Calu3 (cell line): ENCODE data around the gene PLXNA1. TPM values are rescaled to one million over a fixed set of nuclear protein-coding genes. Genes with fewer than 3 reads are reported as not detected.

ENCODE experiments used
- BruUV-seq: library from RNA; stranded (reverse); fragments of 400-500 nt; replicated peaks from 2 replicates; lab custom pipeline; 2021; lab: Mats Ljungman, UMichigan
- CTCF ChIA-PET: fragments of 300-600 bp; sonication (Branson Sonifier 250); formaldehyde crosslinking; loops from one replicate; lab custom pipeline; 2022; ENCODE audit warnings: antibody characterized with exemption; lab: Charles Lee
- DNase-seq: peaks from one replicate; pipeline ENCODE4 v3.0.0; 2022
- H3K27ac Mint-ChIP-seq: one replicate; pipeline ENCODE4 v1.8.0; 2022; ENCODE audit warnings: mixed read lengths; ENCODE audit not compliant: unreplicated experiment
- H3K27me3 Mint-ChIP-seq: one replicate; pipeline ENCODE4 v1.8.0; 2022; ENCODE audit warnings: mixed read lengths; ENCODE audit not compliant: unreplicated experiment
- H3K36me3 Mint-ChIP-seq: one replicate; pipeline ENCODE4 v1.8.0; 2022; ENCODE audit warnings: mild to moderate bottlenecking, moderate library complexity, mixed read lengths; ENCODE audit not compliant: insufficient read depth, unreplicated experiment
- H3K4me1 Mint-ChIP-seq: one replicate; pipeline ENCODE4 v1.8.0; 2022; ENCODE audit warnings: mild to moderate bottlenecking, low read depth, mixed read lengths; ENCODE audit not compliant: unreplicated experiment
- H3K4me3 Mint-ChIP-seq: one replicate; pipeline ENCODE4 v1.8.0; 2022; ENCODE audit warnings: mild to moderate bottlenecking, low read depth, moderate library complexity, mixed read lengths; ENCODE audit not compliant: unreplicated experiment
- H3K9me3 Mint-ChIP-seq: one replicate; pipeline ENCODE4 v1.8.0; 2022; ENCODE audit warnings: low read depth, mixed read lengths; ENCODE audit not compliant: unreplicated experiment
- intact Hi-C: fragments of 100-400 bp; cut with micrococcal nuclease; formaldehyde crosslinking; loops from one replicate; pipeline ENCODE4 v1.10.0; 2022; ENCODE audit not compliant: unreplicated experiment
- total RNA-seq: library from RNA; stranded (reverse); gene quantifications from 2 replicates; pipeline ENCODE4 v1.2.3, GENCODE V29; 2022
- TF ChIP-seq, protein P1 (sequence below): fragments of 200-600 bp; IDR thresholded peaks from one replicate; pipeline ENCODE4 v1.8.0; 2022; ENCODE audit warnings: antibody characterized with exemption; ENCODE audit not compliant: unreplicated experiment

The PLXNA1 gene
- total RNA-seq, 1 experiment from 2014 or later: 84.3 TPM

DNA sequence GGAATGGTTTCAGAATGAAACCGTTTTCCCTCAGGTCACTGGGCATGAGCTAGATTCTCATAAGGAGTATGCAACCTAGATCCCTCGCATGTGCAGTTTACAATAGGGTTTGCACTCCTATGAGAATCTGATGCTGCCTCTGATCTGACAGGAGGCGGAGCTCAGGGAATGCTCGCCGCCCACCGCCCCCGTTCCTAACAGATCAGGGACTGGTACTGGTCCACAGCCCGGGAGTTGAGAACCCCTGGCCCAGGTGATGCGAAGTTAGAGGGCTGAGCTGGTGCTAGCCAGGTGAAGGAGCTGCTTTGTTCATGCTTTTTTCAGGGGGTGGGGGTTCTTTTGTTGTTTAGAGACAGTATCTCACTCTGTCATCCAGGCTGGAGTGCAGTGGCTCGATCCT is 15.5 kb upstream of the PLXNA1 start:
- intact Hi-C loops: no loop called here
- CTCF ChIA-PET: no interaction called here
- Mint-ChIP-seq H3K27me3 (peaks cover 16% of the 10 kb centered on the region), H3K9me3 (no peaks in the 10 kb centered on the region), H3K4me3 (no peak overlapping the region), H3K36me3 (peaks cover 3% of the 10 kb centered on the region), H3K4me1 (no peaks in the 10 kb centered on the region), H3K27ac (no peak overlapping the region)
- DNase-seq: no peak
- TF ChIP-seq, protein P1, sequence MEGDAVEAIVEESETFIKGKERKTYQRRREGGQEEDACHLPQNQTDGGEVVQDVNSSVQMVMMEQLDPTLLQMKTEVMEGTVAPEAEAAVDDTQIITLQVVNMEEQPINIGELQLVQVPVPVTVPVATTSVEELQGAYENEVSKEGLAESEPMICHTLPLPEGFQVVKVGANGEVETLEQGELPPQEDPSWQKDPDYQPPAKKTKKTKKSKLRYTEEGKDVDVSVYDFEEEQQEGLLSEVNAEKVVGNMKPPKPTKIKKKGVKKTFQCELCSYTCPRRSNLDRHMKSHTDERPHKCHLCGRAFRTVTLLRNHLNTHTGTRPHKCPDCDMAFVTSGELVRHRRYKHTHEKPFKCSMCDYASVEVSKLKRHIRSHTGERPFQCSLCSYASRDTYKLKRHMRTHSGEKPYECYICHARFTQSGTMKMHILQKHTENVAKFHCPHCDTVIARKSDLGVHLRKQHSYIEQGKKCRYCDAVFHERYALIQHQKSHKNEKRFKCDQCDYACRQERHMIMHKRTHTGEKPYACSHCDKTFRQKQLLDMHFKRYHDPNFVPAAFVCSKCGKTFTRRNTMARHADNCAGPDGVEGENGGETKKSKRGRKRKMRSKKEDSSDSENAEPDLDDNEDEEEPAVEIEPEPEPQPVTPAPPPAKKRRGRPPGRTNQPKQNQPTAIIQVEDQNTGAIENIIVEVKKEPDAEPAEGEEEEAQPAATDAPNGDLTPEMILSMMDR: no peak
- no TSS peak for BruUV-seq

DNA sequence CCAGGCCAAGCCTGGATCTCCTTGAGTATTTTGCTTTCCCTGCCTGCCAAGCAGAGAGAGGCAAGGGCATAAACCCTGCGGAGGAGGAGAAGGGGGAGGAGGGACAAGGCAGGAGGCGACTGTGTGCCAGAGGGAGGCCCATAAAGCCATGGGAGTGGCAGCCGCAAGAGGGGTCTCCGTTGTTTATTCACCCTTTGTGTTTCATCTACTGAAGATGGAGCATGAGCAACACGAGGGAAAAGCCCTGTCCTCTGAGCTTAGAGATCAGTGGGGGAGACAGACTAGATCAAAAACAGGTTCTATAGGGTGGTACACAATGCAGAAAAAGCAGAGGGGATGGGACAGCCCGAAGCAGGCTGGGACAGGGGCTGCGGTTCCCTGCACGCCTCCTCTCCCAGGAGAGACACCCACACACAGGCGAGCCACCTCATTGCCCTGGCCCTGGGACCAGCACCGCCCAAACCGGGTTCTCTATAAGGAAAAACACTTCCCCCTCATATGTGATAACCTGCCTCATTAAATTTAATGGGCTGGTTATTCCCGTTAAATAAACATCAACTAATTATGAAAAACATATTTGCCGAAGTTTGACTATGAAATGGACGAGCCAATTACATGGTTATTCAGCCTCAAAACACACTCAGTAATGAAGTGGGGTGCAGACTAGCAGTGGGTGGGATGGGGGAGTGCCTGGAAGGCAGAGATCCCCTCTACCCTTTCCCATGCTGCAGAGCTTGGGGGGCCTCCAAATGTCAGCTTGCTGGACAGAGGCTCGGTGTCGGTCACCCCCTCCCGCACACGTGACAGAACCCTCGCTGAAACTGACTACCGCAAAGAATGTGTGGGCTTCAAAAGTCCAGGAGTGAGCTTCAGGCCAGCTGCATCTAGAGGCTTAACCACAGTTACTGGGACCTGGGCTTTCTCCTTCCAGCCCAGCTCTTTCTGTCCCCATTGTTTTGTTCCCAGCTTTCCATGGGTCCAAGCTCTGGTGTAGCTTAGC is 14.2 kb upstream of the PLXNA1 start:
- Mint-ChIP-seq H3K4me1 (no peaks in the 10 kb centered on the region), H3K9me3 (no peaks in the 10 kb centered on the region), H3K27ac (no peak overlapping the region), H3K36me3 (no peaks in the 10 kb centered on the region), H3K27me3 (peaks cover 16% of the 10 kb centered on the region), H3K4me3 (no peak overlapping the region)
- CTCF ChIA-PET: interaction anchor here (0.6 to 1.5 kb wide), 2 partner anchors 215 to 843 kb away, joined by 3 to 5 read pairs; no protein-coding TSS in a partner anchor
- DNase-seq: no peak
- intact Hi-C loops: no loop called here
- no TSS peak for BruUV-seq
- TF ChIP-seq, protein P1: no peak

DNA sequence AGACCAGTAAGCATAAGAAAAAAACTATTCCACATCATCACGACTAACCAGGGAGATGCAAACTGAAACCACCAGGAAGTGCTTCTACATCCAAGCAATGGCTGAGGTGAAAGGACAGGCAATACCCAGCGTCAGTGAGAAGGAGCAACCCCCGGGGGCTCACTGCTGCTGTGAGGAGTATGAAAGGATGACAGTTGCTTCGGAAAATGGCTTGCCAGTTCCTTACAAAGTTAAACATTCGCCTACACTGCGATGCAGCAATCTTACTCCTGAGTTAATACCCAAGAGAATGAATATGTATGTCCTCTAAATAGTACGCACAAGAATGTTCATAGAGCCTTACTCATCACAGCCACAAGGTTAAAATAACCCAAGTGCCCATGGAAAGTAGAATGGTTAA is 13.3 kb upstream of the PLXNA1 start:
- CTCF ChIA-PET: interaction anchor here (0.6 to 1.5 kb wide), 2 partner anchors 216 to 842 kb away, joined by 3 to 5 read pairs; no protein-coding TSS in a partner anchor
- Mint-ChIP-seq H3K27ac (no peak overlapping the region), H3K4me3 (no peak overlapping the region), H3K4me1 (no peaks in the 10 kb centered on the region), H3K27me3 (peaks cover 22% of the 10 kb centered on the region), H3K9me3 (peaks cover 4% of the 10 kb centered on the region), H3K36me3 (no peaks in the 10 kb centered on the region)
- TF ChIP-seq, protein P1: no peak
- intact Hi-C loops: no loop called here
- BruUV-seq: no TSS peak
- no peak for DNase-seq

DNA sequence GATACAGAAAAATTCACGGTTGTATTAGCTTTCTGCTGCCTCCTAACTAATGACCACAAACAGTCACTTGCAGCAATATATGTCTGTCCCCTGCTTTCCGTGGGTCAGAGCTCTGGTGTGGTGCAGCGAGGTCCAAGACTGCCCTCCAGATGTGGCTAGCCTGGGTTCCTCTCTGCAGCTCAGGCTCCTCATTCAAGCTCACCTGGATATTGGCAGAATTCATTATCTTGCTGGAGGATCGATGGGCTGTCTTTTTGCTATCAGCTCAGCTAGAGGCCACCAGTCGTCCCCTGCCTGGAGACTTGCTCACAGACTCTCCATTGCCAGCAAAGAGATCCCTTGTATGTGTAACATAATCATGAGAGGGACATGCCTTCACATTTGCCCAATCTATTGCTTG is 12.8 kb upstream of the PLXNA1 start:
- Mint-ChIP-seq H3K36me3 (no peaks in the 10 kb centered on the region), H3K4me3 (no peak overlapping the region), H3K9me3 (peaks cover 8% of the 10 kb centered on the region), H3K27me3 (peaks cover 27% of the 10 kb centered on the region), H3K4me1 (no peaks in the 10 kb centered on the region), H3K27ac (no peak overlapping the region)
- CTCF ChIA-PET: interaction anchor here (1.5 kb wide), 1 partner anchor 217 kb away, joined by 3 read pairs; no protein-coding TSS in a partner anchor
- DNase-seq: no peak
- BruUV-seq: no TSS peak
- TF ChIP-seq, protein P1: no peak
- intact Hi-C loops: no loop called here
